Heart right ventricle (tissue), 16 donors: ENCODE measurements around the gene CTTNBP2. TPM values are rescaled to one million over a fixed set of nuclear protein-coding genes. Genes with fewer than 3 reads are reported as not detected.

Experiments
- ATAC-seq, 8 donors: fragments of 200-7000 bp; cut with Tn5 transposase; one replicate each; pipeline ENCODE4 v1.9.1; 2020; ENCODE audit warnings: mild to moderate bottlenecking in 8 of 8, moderate library complexity in 8 of 8, moderate number of reproducible peaks in 1 of 8
- DNase-seq, 2 donors: peaks; one replicate each; pipeline ENCODE4 v3.0.0-alpha.2; 2020
- H3K27ac ChIP-seq, 10 donors: fragments of 200-600 bp; sonication (generic) in 2 of 10; one replicate each; pipeline versions ENCODE4 v1.5.0 to v1.8.0; 2020 to 2022; ENCODE audit warnings: mild to moderate bottlenecking in 3 of 10
- H3K27me3 ChIP-seq, 7 donors: fragments of 200-600 bp; one replicate each; pipeline ENCODE4 v1.8.0; 2021 to 2022; ENCODE audit warnings: mild to moderate bottlenecking in 2 of 7
- H3K36me3 ChIP-seq, 9 donors: fragments of 200-600 bp; sonication (generic) in 1 of 9; one replicate each; pipeline versions ENCODE4 v1.5.0 to v1.8.0; 2020 to 2022; ENCODE audit warnings: mild to moderate bottlenecking in 2 of 9
- H3K4me1 ChIP-seq, 9 donors: fragments of 200-600 bp; sonication (generic) in 1 of 9; one replicate each; pipeline versions ENCODE4 v1.5.0 to v1.8.0; 2020 to 2022; ENCODE audit warnings: mild to moderate bottlenecking in 4 of 9
- H3K4me3 ChIP-seq, 10 donors: fragments of 200-600 bp; sonication (generic) in 2 of 10; one replicate each; pipeline versions ENCODE4 v1.5.0 to v1.8.0; 2020 to 2022; ENCODE audit warnings: mild to moderate bottlenecking in 7 of 10, moderate library complexity in 2 of 10
- H3K9me3 ChIP-seq, 11 donors: fragments of 200-600 bp in 10 of 11; sonication (generic) in 2 of 11; one replicate each; pipeline versions ENCODE4 v1.5.0 to v1.8.0; 2013 to 2022; ENCODE audit warnings: mild to moderate bottlenecking in 2 of 11, control low read depth in 1 of 11, moderate library complexity in 1 of 11
- CTCF ChIP-seq, 9 donors: fragments of 200-600 bp; sonication (generic) in 2 of 9; IDR thresholded peaks; one replicate each; pipeline versions ENCODE4 v1.5.0 to v1.8.0; 2021 to 2022; ENCODE audit warnings: antibody characterized with exemption in 9 of 9, mild to moderate bottlenecking in 5 of 9, moderate library complexity in 1 of 9
- WGBS, 2 donors: extraction: QIAGEN DNeasy Blood & Tissue Kit; methylation state at CpG; one replicate each; pipeline ENCODE4 v1.1.7; 2013; ENCODE audit warnings: inconsistent platforms in 1 of 2; 5-methylcytosine and 5-hydroxymethylcytosine counted together
- intact Hi-C, 10 donors: fragments of 100-400 bp; cut with DNase I; formaldehyde crosslinking; loops; one replicate each; pipeline versions ENCODE4 v1.11.1 to v1.14.2; 2022
- polyA plus RNA-seq, 2 donors: library from polyadenylated mRNA; stranded (reverse); fragments of 200-250 nt; gene quantifications; one replicate each; pipeline ENCODE4 v1.2.3, GENCODE V29; 2013
- total RNA-seq, 10 donors: library from RNA; stranded (reverse); fragmentation: NEBNext Ultra II Directional in 3 of 10; extraction: Animal tissue kit (Norgen Biotek cat#: 25700) in 3 of 10; gene quantifications; one replicate each; pipeline versions ENCODE4 v1.2.1 to v1.2.4, GENCODE V29; 2021 to 2023
- donor health status: Arrhythmogenic right ventricular cardiomyopathy.
- donor health status: ischemic (EF 13 %, LVEDD 7.1; RV severe dilation, severe dysfunction).
- donor health status: healthy with polysubstance abuse.
- donor health status: DM: no; HTN: yes; CAD: no.
- donor health status: DM: no; HTN: no; CAD: no.
- donor health status: ischemic (EF 25% LVEDD 6.9; RV normal size, moderate dysfunction).
- donor health status: ischemic (EF 25% LVEDD 5.7; RV mildly dilated, moderate dysfunction).
- donor health status: healthy.
- donor health status: DM: yes; HTN: yes; CAD: no.
- donor health status: Ischemic cardiomyopathy.
- donor health status: ischemic (EF 35%, LVEDD 5.7; RV mildly dilated, moderate dysfunction).
- donor health status: nonischemic (EF 11% LVEDD 7.7; RV severe dilation, severe dysfunction).
- donor health status: DM: yes; HTN: yes; CAD: no.
- donor health status: PGD.
- donor health status: ischemic (EF 29% LVEDD 5.4; RV normal size, mild dysfunction).
- donor health status: nonischemic (EF 23%, LVEDD 6.1; RV moderate dilation, normal function).

Gene CTTNBP2
- total and polyA plus RNA-seq, 12 donors: 0.41 to 2.0 (median 0.97) TPM

DNA sequence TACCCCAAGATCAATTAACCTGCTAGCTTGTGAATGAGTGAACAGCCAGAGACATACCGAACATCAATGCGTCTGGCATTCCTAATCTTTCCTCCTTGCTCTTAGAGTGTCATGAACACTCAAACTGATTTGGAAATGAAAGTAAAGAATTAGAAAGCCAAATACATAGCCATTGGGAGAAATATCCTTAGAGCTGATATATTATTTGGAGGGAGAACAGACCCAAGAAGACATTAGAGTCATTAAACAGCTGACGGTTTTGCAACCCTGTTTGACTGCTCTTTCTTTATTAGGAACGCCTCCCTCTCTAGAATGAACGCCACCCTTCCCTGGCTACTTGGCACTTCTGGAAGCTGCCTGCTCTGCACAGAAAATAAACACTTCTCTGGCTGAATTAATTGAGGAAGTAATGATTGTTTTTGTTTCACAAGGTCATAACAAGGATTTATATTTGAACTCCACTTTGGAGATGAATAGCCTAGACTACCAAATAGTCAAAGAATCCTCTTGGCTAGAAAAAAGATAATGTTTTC, 42.8 kb downstream of the CTTNBP2 start:
- WGBS, 2 donors: 26 to 34% methylated on average over 5 of the region's 5 CpGs

GRCh38 chr7:117829450-117830117, 43.7 kb downstream of the CTTNBP2 start:
- no peak for TF ChIP-seq CTCF (IDR thresholded peaks at IDR 0.05)
- DNase-seq: no peak
- intact Hi-C loops: no loop called here
- H3K27me3 ChIP-seq: no peaks in the 10 kb centered on the region
- 38 to 52% methylated on average over 1 of the region's 1 CpG for WGBS, 2 donors
- no peak overlapping the region for H3K27ac ChIP-seq
- H3K4me1 ChIP-seq: peaks cover 0 to 42% (median 12%) of the 10 kb centered on the region in 9 donors
- no peak for ATAC-seq
- no peak overlapping the region for H3K4me3 ChIP-seq
- H3K36me3 ChIP-seq: no peaks in the 10 kb centered on the region
- H3K9me3 ChIP-seq: no peaks in the 10 kb centered on the region

More for the DNA sequence above, 42.8 kb downstream of the CTTNBP2 start:
- H3K9me3 ChIP-seq: no peaks in the 10 kb centered on the region
- ATAC-seq: peak in 6 of 8 donors; percentile 35 to 75 (median 57)
- intact Hi-C loops: no loop called here
- no peak for DNase-seq
- peak overlapping the region in 3 of 10 donors; percentile 5 to 15 (median 12) for H3K4me3 ChIP-seq
- TF ChIP-seq CTCF (IDR thresholded peaks at IDR 0.05): no peak
- H3K27me3 ChIP-seq: no peaks in the 10 kb centered on the region
- no peaks in the 10 kb centered on the region for H3K36me3 ChIP-seq
- no peak overlapping the region for H3K27ac ChIP-seq
- peaks cover 0 to 42% (median 12%) of the 10 kb centered on the region in 9 donors for H3K4me1 ChIP-seq

- no peak for DNase-seq
- no peaks in the 10 kb centered on the region for H3K27me3 ChIP-seq
- H3K9me3 ChIP-seq: no peaks in the 10 kb centered on the region
- ATAC-seq: no peak
- no peak overlapping the region for H3K27ac ChIP-seq
- intact Hi-C loops: no loop called here
- no peak for TF ChIP-seq CTCF (IDR thresholded peaks at IDR 0.05)
- H3K4me3 ChIP-seq: no peak overlapping the region
- no peaks in the 10 kb centered on the region for H3K36me3 ChIP-seq
- WGBS, 2 donors: 80 to 83% methylated on average over 2 of the region's 2 CpGs
- peaks cover 0 to 42% (median 12%) of the 10 kb centered on the region in 9 donors for H3K4me1 ChIP-seq
These were observed 44.4 kb downstream of the CTTNBP2 start for GRCh38 chr7:117828825-117829224.

DNA sequence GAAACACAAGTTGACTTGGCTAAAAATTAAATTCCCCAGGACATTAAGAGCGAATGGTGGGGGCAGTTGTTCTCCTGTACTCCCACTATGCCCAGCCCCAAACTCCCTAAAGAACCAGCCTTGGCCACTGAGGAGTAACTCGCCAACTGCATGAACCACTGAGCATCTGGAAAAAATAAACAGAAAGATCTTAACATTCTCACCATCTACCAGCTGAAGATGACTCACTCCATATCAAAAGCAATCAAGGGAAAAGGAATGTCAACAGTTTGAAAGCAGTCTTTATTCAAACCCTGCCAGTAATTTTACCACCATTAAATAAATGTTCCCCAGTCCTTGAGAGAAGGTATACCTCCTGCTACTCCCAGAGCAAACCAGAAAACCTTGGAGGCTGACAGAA, 45.4 kb downstream of the CTTNBP2 start:
- 53 to 93% methylated on average over 2 of the region's 2 CpGs for WGBS, 2 donors
- ATAC-seq (no peak), DNase-seq (no peak)
- Histone ChIP-seq H3K4me3 (no peak overlapping the region), H3K27me3 (no peaks in the 10 kb centered on the region), H3K9me3 (no peaks in the 10 kb centered on the region), H3K27ac (no peak overlapping the region), H3K36me3 (no peaks in the 10 kb centered on the region), H3K4me1 (peaks cover 0 to 42% (median 12%) of the 10 kb centered on the region in 9 donors)
- TF ChIP-seq CTCF (IDR thresholded peaks at IDR 0.05): no peak
- intact Hi-C loops: no loop called here
